Skeletal muscle tissue (tissue), 4 donors: Measurements from ENCODE around the gene WDR64. TPM values are rescaled to one million over a fixed set of nuclear protein-coding genes. Genes with fewer than 3 reads are reported as not detected.
"Not testable (repeated sequence)": the region's sequence is repeated elsewhere in the genome, so short reads cannot be mapped to it uniquely, and the experiment has no call there.

Experiments used
- H3K27ac ChIP-seq: one replicate; pipeline ENCODE4 v1.7.0; 2013; ENCODE audit warnings: mild to moderate bottlenecking, low read depth, low read length, inconsistent platforms
- H3K27me3 ChIP-seq, 3 donors: one replicate each; pipeline ENCODE4 v1.7.0; 2013; ENCODE audit warnings: low read length in 3 of 3; ENCODE audit not compliant: control insufficient read depth in 3 of 3, insufficient read depth in 3 of 3
- H3K36me3 ChIP-seq, 3 donors: one replicate each; pipeline ENCODE4 v1.7.0; 2013; ENCODE audit warnings: low read length in 3 of 3; ENCODE audit not compliant: control insufficient read depth in 3 of 3, insufficient read depth in 3 of 3
- H3K4me1 ChIP-seq, 3 donors: one replicate each; pipeline ENCODE4 v1.7.0; 2013; ENCODE audit warnings: low read length in 3 of 3, mild to moderate bottlenecking in 3 of 3; ENCODE audit not compliant: control insufficient read depth in 3 of 3, insufficient read depth in 3 of 3
- H3K4me3 ChIP-seq, 3 donors: one replicate each; pipeline ENCODE4 v1.7.0; 2013; ENCODE audit warnings: low read length in 3 of 3
- H3K9ac ChIP-seq, 3 donors: one replicate each; pipeline ENCODE4 v1.7.0; 2013; ENCODE audit warnings: low read length in 3 of 3, mild to moderate bottlenecking in 3 of 3, moderate library complexity in 2 of 3, low read depth in 1 of 3
- H3K9me3 ChIP-seq, 3 donors: one replicate each; pipeline ENCODE4 v1.7.0; 2013; ENCODE audit warnings: low read length in 3 of 3; ENCODE audit not compliant: control insufficient read depth in 3 of 3
- total RNA-seq: library from RNA; depleted of rRNA; stranded (reverse); fragments of >200 nt; gene quantifications from one replicate; pipeline ENCODE4 v1.2.3, GENCODE V29; 2014
- donor health status: Osteomylitis.

WDR64 gene
- total RNA-seq, 1 donor from 2014 or later: not detected

- not testable (repeated sequence) for H3K4me1 ChIP-seq, H3K4me3 ChIP-seq, H3K9me3 ChIP-seq, H3K36me3 ChIP-seq, H3K27ac ChIP-seq, H3K9ac ChIP-seq, H3K27me3 ChIP-seq
Measured at GRCh38 chr1:241826613-241827012, 174.5 kb downstream of the WDR64 start.

- Histone ChIP-seq H3K4me3 (no peak overlapping the region), H3K36me3 (no peaks in the 10 kb centered on the region), H3K27ac (no peak overlapping the region)
Measured at GRCh38 chr1:241827264-241827663, 175.2 kb downstream of the WDR64 start.

GRCh38 chr1:241828463-241829021 lies 176.5 kb downstream of the WDR64 start:
- H3K4me1 ChIP-seq: no peaks in the 10 kb centered on the region
- H3K9ac ChIP-seq: no peak overlapping the region
- H3K9me3 ChIP-seq: no peaks in the 10 kb centered on the region
- H3K27me3 ChIP-seq: no peaks in the 10 kb centered on the region
- H3K27ac ChIP-seq: no peak overlapping the region
- no peaks in the 10 kb centered on the region for H3K36me3 ChIP-seq
- no peak overlapping the region for H3K4me3 ChIP-seq

More at GRCh38 chr1:241827264-241827663, 175.2 kb downstream of the WDR64 start:
- H3K9ac ChIP-seq: no peak overlapping the region
- H3K27me3 ChIP-seq: no peaks in the 10 kb centered on the region
- H3K9me3 ChIP-seq: no peaks in the 10 kb centered on the region
- H3K4me1 ChIP-seq: no peaks in the 10 kb centered on the region

- Histone ChIP-seq H3K4me1 (no peaks in the 10 kb centered on the region), H3K36me3 (no peaks in the 10 kb centered on the region)
Measured at GRCh38 chr1:241829468-241829867, 177.4 kb downstream of the WDR64 start.

GRCh38 chr1:241834733-241835377 lies 182.8 kb downstream of the WDR64 start:
- H3K27me3 ChIP-seq: no peaks in the 10 kb centered on the region
- no peaks in the 10 kb centered on the region for H3K36me3 ChIP-seq
- no peak overlapping the region for H3K9ac ChIP-seq
- H3K9me3 ChIP-seq: no peaks in the 10 kb centered on the region
- H3K27ac ChIP-seq: no peak overlapping the region
- no peaks in the 10 kb centered on the region for H3K4me1 ChIP-seq
- H3K4me3 ChIP-seq: no peak overlapping the region

More at GRCh38 chr1:241829468-241829867, 177.4 kb downstream of the WDR64 start:
- H3K9me3 ChIP-seq: no peaks in the 10 kb centered on the region
- H3K4me3 ChIP-seq: no peak overlapping the region
- no peaks in the 10 kb centered on the region for H3K27me3 ChIP-seq
- H3K9ac ChIP-seq: no peak overlapping the region
- H3K27ac ChIP-seq: no peak overlapping the region

GRCh38 chr1:241836941-241837340 lies 184.9 kb downstream of the WDR64 start:
- Histone ChIP-seq H3K36me3 (no peaks in the 10 kb centered on the region), H3K4me3 (no peak overlapping the region), H3K4me1 (peaks cover 0 to 2% (median 0%) of the 10 kb centered on the region in 3 donors), H3K9me3 (no peaks in the 10 kb centered on the region), H3K9ac (no peak overlapping the region), H3K27ac (no peak overlapping the region), H3K27me3 (no peaks in the 10 kb centered on the region)

- Histone ChIP-seq H3K27ac (no peak overlapping the region), H3K4me3 (no peak overlapping the region), H3K36me3 (no peaks in the 10 kb centered on the region), H3K4me1 (peaks cover 0 to 3% (median 0%) of the 10 kb centered on the region in 3 donors), H3K9me3 (no peaks in the 10 kb centered on the region), H3K9ac (no peak overlapping the region), H3K27me3 (no peaks in the 10 kb centered on the region)
Measured at GRCh38 chr1:241837416-241837815, 185.3 kb downstream of the WDR64 start.

GRCh38 chr1:241837901-241838300 lies 185.8 kb downstream of the WDR64 start:
- Histone ChIP-seq H3K9ac (no peak overlapping the region), H3K4me1 (peaks cover 0 to 3% (median 0%) of the 10 kb centered on the region in 3 donors), H3K4me3 (no peak overlapping the region), H3K36me3 (no peaks in the 10 kb centered on the region), H3K9me3 (no peaks in the 10 kb centered on the region), H3K27ac (no peak overlapping the region), H3K27me3 (no peaks in the 10 kb centered on the region)

GRCh38 chr1:241838897-241839296 lies 186.8 kb downstream of the WDR64 start:
- Histone ChIP-seq H3K27ac (no peak overlapping the region), H3K4me3 (no peak overlapping the region), H3K36me3 (no peaks in the 10 kb centered on the region), H3K9ac (no peak overlapping the region), H3K27me3 (no peaks in the 10 kb centered on the region), H3K4me1 (peaks cover 0 to 3% (median 0%) of the 10 kb centered on the region in 3 donors), H3K9me3 (no peaks in the 10 kb centered on the region)

GRCh38 chr1:241839369-241839979 lies 187.4 kb downstream of the WDR64 start:
- H3K36me3 ChIP-seq: no peaks in the 10 kb centered on the region
- H3K27me3 ChIP-seq: no peaks in the 10 kb centered on the region
- H3K4me3 ChIP-seq: no peak overlapping the region
- no peaks in the 10 kb centered on the region for H3K9me3 ChIP-seq
- peaks cover 0 to 3% (median 0%) of the 10 kb centered on the region in 3 donors for H3K4me1 ChIP-seq
- no peak overlapping the region for H3K27ac ChIP-seq
- no peak overlapping the region for H3K9ac ChIP-seq
